Endothelial cell of umbilical vein (primary cell): ENCODE data around the gene TGIF1. TPM values are rescaled to one million over a fixed set of nuclear protein-coding genes. Genes with fewer than 3 reads are reported as not detected.

Experiments
- BruUV-seq: library from RNA; stranded (reverse); fragments of 400-500 nt; replicated peaks from 2 replicates; lab custom pipeline; 2021; lab: Mats Ljungman, UMichigan
- CTCF ChIA-PET: fragments of 300-600, 350-600 bp; sonication (Branson Sonifier 250); formaldehyde crosslinking; loops from one replicate; lab custom pipeline; 2021; ENCODE audit warnings: antibody characterized with exemption, inconsistent platforms; lab: Charles Lee
- POLR2A ChIA-PET: fragments of 300-600, 350-600 bp; sonication (Branson Sonifier 250); formaldehyde crosslinking; loops from one replicate; lab custom pipeline; 2021; ENCODE audit warnings: antibody characterized with exemption, inconsistent platforms; lab: Charles Lee
- DNase-seq: peaks from one replicate; pipeline ENCODE4 v3.0.0-alpha.2; 2011; ENCODE audit warnings: low read depth, low spot score
- FAIRE-seq: peaks from 2 replicates; lab custom pipeline; 2011; peaks lifted over from hg19 to GRCh38; lab: Jason Lieb, UNC
- H2AFZ ChIP-seq: 2 replicates; pipeline ENCODE4 v1.6.0; 2012; ENCODE audit warnings: low read depth, low read length, control low read depth, inconsistent platforms
- H3K27ac ChIP-seq: 2 replicates; pipeline ENCODE4 v1.5.1; 2011; ENCODE audit warnings: low read depth, mild to moderate bottlenecking, control low read depth, low read length, moderate library complexity; ENCODE audit not compliant: insufficient read depth
- H3K27me3 ChIP-seq, 2 experiments: 2 replicates each; pipeline versions ENCODE4 v1.6.0 to v1.6.1; 2011; ENCODE audit warnings: low read length in 2 of 2, mixed read lengths in 1 of 2; ENCODE audit not compliant: control insufficient read depth in 2 of 2, insufficient read depth in 2 of 2
- H3K36me3 ChIP-seq, 2 experiments: 2 replicates in 1 of 2; 3 replicates in 1 of 2; pipeline ENCODE4 v1.5.1; 2011; ENCODE audit warnings: low read length in 2 of 2, mild to moderate bottlenecking in 1 of 2, moderate library complexity in 1 of 2; ENCODE audit not compliant: control insufficient read depth in 2 of 2, insufficient read depth in 2 of 2; ENCODE audit errors: extremely low read depth in 1 of 2
- H3K4me1 ChIP-seq: 3 replicates; pipeline ENCODE4 v1.5.1; 2011; ENCODE audit warnings: mild to moderate bottlenecking, low read length; ENCODE audit not compliant: control insufficient read depth, insufficient read depth; ENCODE audit errors: extremely low read depth
- H3K4me2 ChIP-seq: 2 replicates; pipeline ENCODE4 v1.6.1; 2011; ENCODE audit warnings: low read length, control low read depth, mixed read lengths; ENCODE audit not compliant: insufficient read depth
- H3K4me3 ChIP-seq, 3 experiments: fragments of 200-600 bp in 1 of 3; sonication (generic), shearing (Covaris generic) in 1 of 3; replicated peaks in 1 of 3; 2 replicates each; pipeline ENCODE4 v1.5.1; 2011 to 2016; ENCODE audit warnings: control low read depth in 3 of 3, low read length in 3 of 3, mild to moderate bottlenecking in 2 of 3, inconsistent platforms in 1 of 3, low read depth in 1 of 3, moderate library complexity in 1 of 3; ENCODE audit not compliant: insufficient read depth in 1 of 3
- H3K79me2 ChIP-seq: 2 replicates; pipeline ENCODE4 v1.6.0; 2012; ENCODE audit warnings: low read length, inconsistent platforms; ENCODE audit not compliant: control insufficient read depth, insufficient read depth
- H3K9ac ChIP-seq: replicated peaks from 2 replicates; pipeline ENCODE3; 2011; ENCODE audit warnings: low read length, control low read depth; ENCODE audit not compliant: insufficient read depth; ENCODE audit errors: extremely low read depth
- H3K9me1 ChIP-seq: replicated peaks from 3 replicates; pipeline ENCODE4 v1.6.0; 2011; ENCODE audit warnings: mild to moderate bottlenecking, low read length; ENCODE audit not compliant: control insufficient read depth, insufficient read depth; ENCODE audit errors: extremely low read depth
- H3K9me3 ChIP-seq: replicated peaks from 2 replicates; pipeline ENCODE4 v1.5.1; 2012; ENCODE audit warnings: low read length, inconsistent platforms; ENCODE audit not compliant: control insufficient read depth, insufficient read depth
- H4K20me1 ChIP-seq: replicated peaks from 2 replicates; pipeline ENCODE3; 2011; ENCODE audit warnings: mild to moderate bottlenecking, low read length; ENCODE audit not compliant: control insufficient read depth, insufficient read depth; ENCODE audit errors: extremely low read depth
- CTCF ChIP-seq, 2 donors: IDR thresholded peaks; 1 replicate in 1 of 2; 2 replicates in 1 of 2; pipeline ENCODE4 v1.5.1; 2011; ENCODE audit warnings: low read length in 2 of 2, mild to moderate bottlenecking in 2 of 2, moderate library complexity in 2 of 2, control low read depth in 1 of 2, inconsistent platforms in 1 of 2, low read depth in 1 of 2; ENCODE audit not compliant: insufficient read depth in 1 of 2; ENCODE audit errors: extremely low read depth in 1 of 2
- EZH2 ChIP-seq: IDR thresholded peaks from 2 replicates; pipeline ENCODE4 v1.6.1; 2012; ENCODE audit warnings: borderline replicate concordance, low read depth, mild to moderate bottlenecking, moderate library complexity, low read length, inconsistent platforms; ENCODE audit not compliant: severe bottlenecking
- FOS ChIP-seq: IDR thresholded peaks from 2 replicates; pipeline ENCODE4 v1.6.1; 2011; ENCODE audit warnings: mild to moderate bottlenecking, low read length, moderate library complexity, borderline replicate concordance; ENCODE audit not compliant: insufficient read depth
- GATA2 ChIP-seq: IDR thresholded peaks from 2 replicates; pipeline ENCODE4 v1.7.0; 2011; ENCODE audit warnings: low read depth, mild to moderate bottlenecking, moderate library complexity, mixed read lengths, low read length; ENCODE audit not compliant: insufficient read length, insufficient read depth
- JUN ChIP-seq: IDR thresholded peaks from 2 replicates; pipeline ENCODE4 v1.6.1; 2011; ENCODE audit warnings: borderline replicate concordance, low read depth; ENCODE audit not compliant: insufficient read length, insufficient read depth
- MAX ChIP-seq: IDR thresholded peaks from 2 replicates; pipeline ENCODE4 v1.6.1; 2011; ENCODE audit not compliant: insufficient read depth, insufficient read length
- MYC ChIP-seq: IDR thresholded peaks from one replicate; pipeline ENCODE4 v1.6.1; 2011; ENCODE audit warnings: mild to moderate bottlenecking, low read depth, low read length
- POLR2A ChIP-seq: IDR thresholded peaks from 2 replicates; pipeline ENCODE4 v1.6.1; 2012; ENCODE audit warnings: low read depth, mild to moderate bottlenecking, control low read depth, low read length
- POLR2AphosphoS5 ChIP-seq: IDR thresholded peaks from 2 replicates; pipeline ENCODE4 v1.6.1; 2012; ENCODE audit warnings: low read depth, mild to moderate bottlenecking, control low read depth, low read length, moderate library complexity; ENCODE audit not compliant: insufficient read depth
- dilution Hi-C: fragments of 300-500 bp; cut with MboI; formaldehyde crosslinking; loops from one replicate; pipeline ENCODE4 v1.15.0; 2019; ENCODE audit warnings: low sequenced_read_pairs; ENCODE audit not compliant: extremely low pct_ligation_motif_present
- intact Hi-C: fragments of 100-400 bp; cut with micrococcal nuclease; formaldehyde crosslinking; loops from one replicate; pipeline ENCODE4 v1.10.0; 2022
- polyA plus RNA-seq, 4 experiments: library from polyadenylated mRNA; depleted of rRNA in 3 of 4; stranded (reverse) in 3 of 4; unstranded in 1 of 4; fragments of >200 nt; gene quantifications; 2 replicates each; pipeline versions ENCODE4 v1.2.1 to v1.2.3, GENCODE V29; 2011 to 2012; ENCODE audit warnings: missing spikeins in 1 of 4
- total RNA-seq: library from RNA; stranded (reverse); gene quantifications from 2 replicates; pipeline ENCODE4 v1.2.3, GENCODE V29; 2021

Gene TGIF1
- total and polyA plus RNA-seq, 2 donors (not counting 3 experiments of a cell fraction or from before 2014, with no cell fraction given), result 75.6 to 96.6 TPM

- dilution Hi-C loops, result no loop called here
- H3K27me3 ChIP-seq, result no peaks in the 10 kb centered on the region
- H2AFZ ChIP-seq, result no peak overlapping the region
- no TSS peak for BruUV-seq
- CTCF ChIA-PET, result interaction anchor here (1.0 kb wide), 1 partner anchor 8 kb away, joined by 3 read pairs; no protein-coding TSS in a partner anchor
- H3K4me3 ChIP-seq, result no peak overlapping the region
- H3K4me2 ChIP-seq, result no peak overlapping the region
- intact Hi-C loops, result no loop called here
- no peaks in the 10 kb centered on the region for H3K9me3 ChIP-seq
- POLR2A ChIA-PET, result no interaction called here
- FAIRE-seq (no peak), DNase-seq (no peak)
- TF ChIP-seq FOS, result no peak
- no peak for TF ChIP-seq MYC
- TF ChIP-seq CTCF (IDR thresholded peaks at IDR 0.05; ENCODE audit: extremely low read depth in 1 of 2, insufficient read depth in 1 of 2, low read depth in 1 of 2, low read length in 2 of 2), result no peak
- no peak for TF ChIP-seq JUN
- no peak for TF ChIP-seq EZH2
- no peak for TF ChIP-seq POLR2A
- no peak for TF ChIP-seq POLR2AphosphoS5
- no peak for TF ChIP-seq GATA2
- no peak for TF ChIP-seq MAX
- no peaks in the 10 kb centered on the region for H3K36me3 ChIP-seq
- no peak overlapping the region for H3K27ac ChIP-seq
- H3K9ac ChIP-seq, result no peak overlapping the region
- H3K79me2 ChIP-seq, result no peaks in the 10 kb centered on the region
- no peaks in the 10 kb centered on the region for H4K20me1 ChIP-seq
- no peaks in the 10 kb centered on the region for H3K4me1 ChIP-seq
- H3K9me1 ChIP-seq, result no peaks in the 10 kb centered on the region
Observed at GRCh38 chr18:3425030-3425429, 24.9 kb upstream of the TGIF1 start.
